H1 (cell line): Measurements from ENCODE around the gene POU5F1. TPM values are rescaled to one million over a fixed set of nuclear protein-coding genes. Genes with fewer than 3 reads are reported as not detected.

Experiments used
- CTCF ChIA-PET: fragments of 300-600 bp; sonication (Branson Sonifier 250); formaldehyde crosslinking; loops from one replicate; lab custom pipeline; 2021; ENCODE audit not compliant: partially characterized antibody; lab: Charles Lee
- POLR2A ChIA-PET: fragments of 300-600 bp; sonication (Branson Sonifier 250); formaldehyde crosslinking; loops from one replicate; lab custom pipeline; 2021; ENCODE audit warnings: inconsistent platforms; ENCODE audit not compliant: partially characterized antibody; lab: Charles Lee
- DNase-seq, 2 experiments: peaks; one replicate each; pipeline versions ENCODE4 v3.0.0 to v3.0.0-alpha.2; 2010 to 2022; ENCODE audit warnings: low spot score in 2 of 2, low read depth in 1 of 2, mixed read lengths in 1 of 2
- FAIRE-seq: peaks from 2 replicates; lab custom pipeline; 2011; peaks lifted over from hg19 to GRCh38; lab: Jason Lieb, UNC
- H2AFZ ChIP-seq: 2 replicates; pipeline ENCODE4 v1.8.1; 2012; ENCODE audit warnings: low read length, inconsistent platforms
- H2AK5ac ChIP-seq: 2 replicates; pipeline ENCODE4 v1.6.1; 2013; ENCODE audit warnings: low read depth, low read length
- H2BK120ac ChIP-seq: replicated peaks from 2 replicates; pipeline ENCODE3; 2013; ENCODE audit warnings: low read depth, low read length, inconsistent platforms
- H2BK12ac ChIP-seq: 2 replicates; pipeline ENCODE4 v1.6.1; 2013; ENCODE audit warnings: low read depth, low read length
- H2BK15ac ChIP-seq: 2 replicates; pipeline ENCODE4 v1.6.1; 2013; ENCODE audit warnings: low read length
- H2BK20ac ChIP-seq: 2 replicates; pipeline ENCODE4 v1.6.1; 2013; ENCODE audit warnings: low read length
- H2BK5ac ChIP-seq: 2 replicates; pipeline ENCODE4 v1.6.1; 2013; ENCODE audit warnings: low read depth, low read length
- H3K14ac ChIP-seq: 2 replicates; pipeline ENCODE4 v1.6.1; 2013; ENCODE audit warnings: inconsistent platforms; ENCODE audit not compliant: insufficient read length
- H3K18ac ChIP-seq: 2 replicates; pipeline ENCODE4 v1.6.1; 2013; ENCODE audit warnings: low read length; ENCODE audit errors: extremely low read depth
- H3K23ac ChIP-seq: 2 replicates; pipeline ENCODE4 v1.6.1; 2013; ENCODE audit warnings: inconsistent platforms; ENCODE audit not compliant: insufficient read length
- H3K23me2 ChIP-seq: 2 replicates; pipeline ENCODE4 v1.6.1; 2013; ENCODE audit warnings: low read depth, low read length
- H3K27ac ChIP-seq: 2 replicates; pipeline ENCODE4 v1.6.1; 2011; ENCODE audit warnings: low read depth, low read length, inconsistent platforms
- H3K27me3 ChIP-seq, 4 experiments: replicated peaks in 1 of 4; 1 replicate in 1 of 4; 2 replicates in 3 of 4; pipeline versions ENCODE4 v1.6.1 to v1.8.1; 2011 to 2013; ENCODE audit warnings: low read length in 3 of 4, mild to moderate bottlenecking in 3 of 4, inconsistent platforms in 2 of 4, mixed read lengths in 2 of 4, moderate library complexity in 1 of 4; ENCODE audit not compliant: control insufficient read depth in 3 of 4, insufficient read depth in 3 of 4; ENCODE audit errors: extremely low read depth in 1 of 4
- H3K36me3 ChIP-seq, 4 experiments: 2 replicates each; pipeline versions ENCODE4 v1.6.1 to v1.8.1; 2011 to 2013; ENCODE audit warnings: mild to moderate bottlenecking in 4 of 4, low read length in 3 of 4, moderate library complexity in 2 of 4, control low read depth in 1 of 4, inconsistent platforms in 1 of 4; ENCODE audit not compliant: insufficient read depth in 4 of 4, control insufficient read depth in 2 of 4
- H3K4ac ChIP-seq: replicated peaks from 2 replicates; pipeline ENCODE3; 2013; ENCODE audit warnings: low read length, low read depth, mixed read lengths, inconsistent platforms; ENCODE audit not compliant: insufficient read length
- H3K4me1 ChIP-seq, 4 experiments: replicated peaks in 1 of 4; 1 replicate in 1 of 4; 2 replicates in 3 of 4; pipeline versions ENCODE4 v1.6.1 to v1.8.1; 2011 to 2013; ENCODE audit warnings: low read length in 3 of 4, inconsistent platforms in 2 of 4, mixed read lengths in 1 of 4; ENCODE audit not compliant: insufficient read depth in 4 of 4, control insufficient read depth in 3 of 4
- H3K4me2 ChIP-seq, 2 experiments: 2 replicates each; pipeline versions ENCODE4 v1.6.1 to v1.8.1; 2011 to 2013; ENCODE audit warnings: low read depth in 2 of 2, low read length in 2 of 2, control low read depth in 1 of 2, inconsistent platforms in 1 of 2, mild to moderate bottlenecking in 1 of 2; ENCODE audit not compliant: insufficient read depth in 1 of 2
- H3K4me3 ChIP-seq, 4 experiments: fragments of 200-600, 300-600 bp in 1 of 4; sonication (generic), shearing (Covaris generic), sonication (Bioruptor Twin) in 1 of 4; 2 replicates each; pipeline versions ENCODE4 v1.5.1 to v1.8.1; 2011 to 2016; ENCODE audit warnings: low read length in 4 of 4, low read depth in 3 of 4, control low read depth in 2 of 4, inconsistent platforms in 2 of 4, mild to moderate bottlenecking in 2 of 4, mixed read lengths in 1 of 4, moderate library complexity in 1 of 4; ENCODE audit not compliant: insufficient read depth in 2 of 4; ENCODE audit errors: extremely low read depth in 1 of 4
- H3K56ac ChIP-seq: replicated peaks from 2 replicates; pipeline ENCODE3; 2013; ENCODE audit warnings: low read depth, mild to moderate bottlenecking, mixed read lengths, low read length, inconsistent platforms; ENCODE audit not compliant: insufficient read length
- H3K79me1 ChIP-seq: 2 replicates; pipeline ENCODE4 v1.6.1; 2013; ENCODE audit warnings: low read depth, low read length, control low read depth
- H3K79me2 ChIP-seq, 2 experiments: 2 replicates each; pipeline versions ENCODE4 v1.6.1 to v1.8.1; 2012 to 2013; ENCODE audit warnings: low read length in 2 of 2, mild to moderate bottlenecking in 2 of 2, inconsistent platforms in 1 of 2; ENCODE audit not compliant: insufficient read depth in 2 of 2, control insufficient read depth in 1 of 2
- H3K9ac ChIP-seq, 4 experiments: replicated peaks in 1 of 4; 1 replicate in 1 of 4; 2 replicates in 3 of 4; pipeline versions ENCODE4 v1.6.1 to v1.8.1; 2011 to 2013; ENCODE audit warnings: low read depth in 3 of 4, low read length in 3 of 4, control low read depth in 2 of 4, mild to moderate bottlenecking in 2 of 4, moderate library complexity in 2 of 4, inconsistent platforms in 1 of 4; ENCODE audit errors: extremely low read depth in 1 of 4
- H3K9me3 ChIP-seq, 2 experiments: 2 replicates each; pipeline versions ENCODE4 v1.6.1 to v1.8.1; 2012 to 2013; ENCODE audit warnings: mild to moderate bottlenecking in 2 of 2, moderate library complexity in 2 of 2, control low read depth in 1 of 2, inconsistent platforms in 1 of 2, low read depth in 1 of 2, low read length in 1 of 2, mixed read lengths in 1 of 2; ENCODE audit not compliant: insufficient read depth in 2 of 2
- H4K20me1 ChIP-seq, 2 experiments: replicated peaks in 1 of 2; 2 replicates each; pipeline versions ENCODE3 to v1.8.1; 2011 to 2013; ENCODE audit warnings: inconsistent platforms in 2 of 2, low read length in 2 of 2, mild to moderate bottlenecking in 1 of 2; ENCODE audit not compliant: insufficient read depth in 2 of 2, control insufficient read depth in 1 of 2
- H4K5ac ChIP-seq: 2 replicates; pipeline ENCODE4 v1.6.1; 2013; ENCODE audit warnings: low read length, low read depth, mixed read lengths, inconsistent platforms; ENCODE audit not compliant: insufficient read length
- H4K8ac ChIP-seq: 2 replicates; pipeline ENCODE4 v1.8.0; 2013; ENCODE audit warnings: mild to moderate bottlenecking, moderate library complexity, low read length, inconsistent platforms; ENCODE audit not compliant: insufficient read depth; ENCODE audit errors: extremely low read depth
- H4K91ac ChIP-seq: replicated peaks from 2 replicates; pipeline ENCODE3; 2013; ENCODE audit warnings: low read length, mixed read lengths, inconsistent platforms; ENCODE audit not compliant: insufficient read length
- ASH2L ChIP-seq: fragments of 200-600, 300-600 bp; sonication (generic); IDR thresholded peaks from one replicate; pipeline ENCODE4 v1.7.1; 2017; ENCODE audit warnings: low read length
- CBX5 ChIP-seq: fragments of 300-800, 300-1000 bp; sonication (generic); IDR thresholded peaks from 2 replicates; pipeline ENCODE4 v1.7.1; 2016; ENCODE audit warnings: antibody characterized with exemption, low read length, low read depth
- CHD2 ChIP-seq: IDR thresholded peaks from 2 replicates; pipeline ENCODE4 v1.6.1; 2012; ENCODE audit warnings: low read length, improper control_type of control experiment
- E2F6 ChIP-seq: IDR thresholded peaks from 2 replicates; pipeline ENCODE4 v1.6.1; 2012; ENCODE audit warnings: inconsistent platforms
- EZH2 ChIP-seq: fragments of 200-600 bp; sonication (generic); IDR thresholded peaks from 2 replicates; pipeline ENCODE4 v1.7.1; 2012; ENCODE audit warnings: low read depth, mild to moderate bottlenecking, moderate library complexity, low read length, inconsistent platforms; ENCODE audit not compliant: severe bottlenecking
- HDAC2 ChIP-seq, 2 experiments: fragments of 300-600 bp in 1 of 2; sonication (generic) in 1 of 2; IDR thresholded peaks; 2 replicates each; pipeline ENCODE4 v1.6.1; 2011 to 2012; ENCODE audit warnings: low read depth in 2 of 2, low read length in 2 of 2, mild to moderate bottlenecking in 2 of 2, moderate library complexity in 2 of 2, borderline replicate concordance in 1 of 2, inconsistent platforms in 1 of 2
- HDAC6 ChIP-seq: IDR thresholded peaks from one replicate; pipeline ENCODE4 v1.7.1; 2012; ENCODE audit warnings: low read depth, mild to moderate bottlenecking, inconsistent platforms, low read length, moderate library complexity
- MAFK ChIP-seq: IDR thresholded peaks from 2 replicates; pipeline ENCODE4 v1.6.1; 2012; ENCODE audit warnings: low read depth, mild to moderate bottlenecking, improper control_type of control experiment, low read length
- MAX ChIP-seq: IDR thresholded peaks from 2 replicates; pipeline ENCODE4 v1.6.1; 2012; ENCODE audit warnings: inconsistent platforms
- POU5F1 ChIP-seq: IDR thresholded peaks from 2 replicates; pipeline ENCODE4 v1.6.1; 2011; ENCODE audit warnings: low read depth, mild to moderate bottlenecking, low read length, moderate library complexity
- SP2 ChIP-seq: IDR thresholded peaks from 2 replicates; pipeline ENCODE4 v1.6.1; 2012; ENCODE audit warnings: mild to moderate bottlenecking, low read length, inconsistent platforms
- SP4 ChIP-seq: IDR thresholded peaks from 2 replicates; pipeline ENCODE4 v1.6.1; 2012; ENCODE audit warnings: low read length, inconsistent platforms
- TEAD4 ChIP-seq: IDR thresholded peaks from 2 replicates; pipeline ENCODE4 v1.6.1; 2012; ENCODE audit warnings: low read depth, low read length, inconsistent platforms, mixed read lengths
- WGBS, 2 experiments: shearing (Covaris generic) in 1 of 2; methylation state at CpG; one replicate each; pipeline versions ENCODE4 v1.1.6 to v1.1.7; 2013 to 2015; ENCODE audit warnings: low lambda C conversion rate in 2 of 2, mixed read lengths in 2 of 2, inconsistent platforms in 1 of 2, low coverage in 1 of 2, missing lambda C conversion rate in 1 of 2; ENCODE audit not compliant: insufficient replicate concordance in 2 of 2, insufficient coverage in 1 of 2, insufficient read length in 1 of 2; ENCODE audit errors: extremely low coverage in 1 of 2, missing lambda C conversion rate in 1 of 2; 5-methylcytosine and 5-hydroxymethylcytosine counted together
- polyA plus RNA-seq, 7 experiments: library from polyadenylated mRNA; depleted of rRNA in 3 of 7; stranded (reverse) in 5 of 7; unstranded in 2 of 7; fragments of >200 nt in 5 of 7; fragments of 200-250 nt in 2 of 7; gene quantifications; 1 replicate in 5 of 7; 2 replicates in 1 of 7; 4 replicates in 1 of 7; pipeline versions ENCODE4 v1.2.1 to v1.2.3, GENCODE V29; 2011 to 2013; ENCODE audit warnings: missing spikeins in 2 of 7, mixed read lengths in 2 of 7
- total RNA-seq: library from RNA; stranded (reverse); fragmentation: NEBNext Ultra II Directional; extraction: Animal tissue kit (Norgen Biotek cat#: 25700); gene quantifications from 2 replicates; pipeline ENCODE4 v1.2.1, GENCODE V29; 2021

The POU5F1 gene
- total and polyA plus RNA-seq, 2 of the 8 experiments (the other 6 are each of a cell fraction or from before 2014, with no cell fraction given), result 2,437 to 2,526 TPM

GRCh38 chr6:31180500-31180899, 10.0 kb upstream of the POU5F1 start:
- CTCF ChIA-PET, result interaction anchor here (1.2 kb wide), 1 partner anchor 11 kb away, joined by 3 read pairs; no protein-coding TSS in a partner anchor
- TF ChIP-seq EZH2 (no peak), MAX (peak; percentile 83), HDAC2 (IDR thresholded peaks at IDR 0.05; ENCODE audit: borderline replicate concordance in 1 of 2, low read depth in 2 of 2, low read length in 2 of 2) (no peak), MAFK (no peak), CBX5 (no peak), HDAC6 (no peak), E2F6 (peak; percentile 88), SP4 (no peak), CHD2 (peak; percentile 69; the same call in 1 of the 2 replicates), ASH2L (no peak), POU5F1 (no peak), SP2 (peak; percentile 22; the same call in 1 of the 2 replicates), TEAD4 (no peak)

More at GRCh38 chr6:31180500-31180899, 10.0 kb upstream of the POU5F1 start:
- Histone ChIP-seq H2BK12ac (peak overlapping the region; percentile 43; the same call in 1 of the 2 replicates), H3K79me2 (peaks cover 0 to 8% of the 10 kb centered on the region in 2 experiments; a peak in 1 of 4 replicates), H2BK20ac (peak overlapping the region; percentile 23; the same call in 1 of the 2 replicates), H3K79me1 (peaks cover under 1% of the 10 kb centered on the region; the same call in 1 of the 2 replicates), H3K4me1 (peaks cover 0 to 9% (median 6%) of the 10 kb centered on the region in 4 experiments; a peak in 4 of 7 replicates), H2AK5ac (0 out of 2 replicates have a peak overlapping the region, but pooled peaks have one; percentile 33), H2AFZ (no peak overlapping the region), H3K4ac (no peak overlapping the region), H2BK120ac (no peak overlapping the region), H3K27ac (no peak overlapping the region), H3K18ac (no peak overlapping the region), H4K5ac (no peak overlapping the region), H2BK5ac (peak overlapping the region; percentile 37; the same call in 1 of the 2 replicates), H3K9ac (no peak overlapping the region), H3K4me3 (no peak overlapping the region), H3K9me3 (no peaks in the 10 kb centered on the region; a peak in 1 of 4 replicates), H4K8ac (peak overlapping the region; percentile 28; the same call in 1 of the 2 replicates), H3K27me3 (no peaks in the 10 kb centered on the region), H3K23me2 (no peaks in the 10 kb centered on the region), H4K20me1 (no peaks in the 10 kb centered on the region), H3K14ac (no peak overlapping the region), H3K4me2 (no peak overlapping the region), H3K23ac (no peak overlapping the region), H3K56ac (no peak overlapping the region), H2BK15ac (no peak overlapping the region), H3K36me3 (no peaks in the 10 kb centered on the region), H4K91ac (peak overlapping the region; percentile 90)
- 89% methylated on average over 26 of the region's 26 CpGs; no CpG with 5 or more reads in 1 of the 2 experiments for WGBS, 2 experiments
- DNase-seq (peak in 1 of 2 experiments; percentile 81), FAIRE-seq (no peak)
- POLR2A ChIA-PET, result interaction anchor here (61.6 to 68.5 kb wide), 2 partner anchors 12 to 33 kb away, joined by 2251 read pairs; partner anchors contain the start of genes CCHCR1, CDSN, POU5F1 and PSORS1C1
